ENCODE measurements around the gene PLCH2. TPM values are rescaled to one million over a fixed set of nuclear protein-coding genes. Genes with fewer than 3 reads are reported as not detected.
A peak's percentile ranks its signal among the peaks of the same experiment; 100 is the strongest.

Gene PLCH2
- total and polyA plus RNA-seq, 2 donors (not counting 1 experiment from before 2014, with no cell fraction given): 20.0 to 34.9 TPM

GRCh38 chr1:2542246-2542915 is 66.3 kb downstream of the PLCH2 start:
- no peak overlapping the region for H3K4me2 ChIP-seq (replicated peaks; ENCODE audit: low read depth, low read length, poor library complexity, severe bottlenecking)
- H3K4me3 ChIP-seq (ENCODE audit: control extremely low read depth in 1 of 5, extremely low read depth in 1 of 5, insufficient read depth in 1 of 5, low read depth in 2 of 5, low read length in 4 of 5): no peak overlapping the region
- H3K27me3 ChIP-seq (replicated peaks in 1 of 4; ENCODE audit: control extremely low read depth in 1 of 4, control insufficient read depth in 3 of 4, insufficient read depth in 4 of 4, low read length in 3 of 4): peaks cover 0 to 29% (median 2%) of the 10 kb centered on the region in 4 experiments
- TF ChIP-seq EZH2 (IDR thresholded peaks at IDR 0.05; ENCODE audit: borderline replicate concordance, insufficient read depth, low read depth, low read length, poor library complexity, severe bottlenecking) (no peak), CTCF (IDR thresholded peaks at IDR 0.05) (no peak)
- H3K9me3 ChIP-seq (ENCODE audit: control extremely low read depth in 1 of 3, control insufficient read depth in 2 of 3, insufficient read depth in 1 of 3, low read length in 2 of 3): peaks cover 0 to 5% (median 0%) of the 10 kb centered on the region in 3 donors
- no peak overlapping the region for H2AFZ ChIP-seq (ENCODE audit: insufficient read depth, low read depth, low read length, poor library complexity, severe bottlenecking)
- H3K79me2 ChIP-seq (ENCODE audit: control insufficient read depth, insufficient read depth, low read length): no peaks in the 10 kb centered on the region
- ChIA-PET POLR2A (no interaction called here), CTCF (no interaction called here)
- ATAC-seq (ENCODE audit: low read depth) (no peak), DNase-seq (peak; percentile 25)
- peaks cover 5 to 14% of the 10 kb centered on the region in 2 donors for H3K4me1 ChIP-seq (ENCODE audit: control insufficient read depth in 2 of 2, insufficient read depth in 2 of 2, low read length in 2 of 2)
- no peak overlapping the region for H3K9ac ChIP-seq (ENCODE audit: low read length)
- Mint-ChIP-seq H3K4me1 (peaks cover 7% of the 10 kb centered on the region), H3K4me3 (no peak overlapping the region), H3K9me3 (ENCODE audit: insufficient read depth) (no peaks in the 10 kb centered on the region), H3K27ac (no peak overlapping the region), H3K27me3 (peaks cover 6% of the 10 kb centered on the region)
- peaks cover 7% of the 10 kb centered on the region for H4K20me1 ChIP-seq (ENCODE audit: control insufficient read depth, insufficient read depth, low read length, poor library complexity, severe bottlenecking)
- H3K27ac ChIP-seq (ENCODE audit: low read length in 2 of 2): no peak overlapping the region
- WGBS (ENCODE audit: insufficient coverage): 90% methylated on average over 10 of the region's 11 CpGs
- H3K36me3 ChIP-seq (replicated peaks in 1 of 2; ENCODE audit: control extremely low read depth in 1 of 2, control insufficient read depth in 1 of 2, extremely low read depth in 1 of 2, insufficient read depth in 2 of 2, low read length in 1 of 2): no peaks in the 10 kb centered on the region
- intact Hi-C loops (cut with micrococcal nuclease): no loop called here

GRCh38 chr1:2543543-2544092 is 67.5 kb downstream of the PLCH2 start:
- Histone ChIP-seq H3K9me3 (ENCODE audit: control extremely low read depth in 1 of 3, control insufficient read depth in 2 of 3, insufficient read depth in 1 of 3, low read length in 2 of 3) (peaks cover 0 to 4% (median 0%) of the 10 kb centered on the region in 3 donors), H3K27me3 (replicated peaks in 1 of 4; ENCODE audit: control extremely low read depth in 1 of 4, control insufficient read depth in 3 of 4, insufficient read depth in 4 of 4, low read length in 3 of 4) (peaks cover 0 to 27% (median 2%) of the 10 kb centered on the region in 4 experiments), H3K79me2 (ENCODE audit: control insufficient read depth, insufficient read depth, low read length) (no peaks in the 10 kb centered on the region), H3K4me3 (ENCODE audit: control extremely low read depth in 1 of 5, extremely low read depth in 1 of 5, insufficient read depth in 1 of 5, low read depth in 2 of 5, low read length in 4 of 5) (no peak overlapping the region), H3K4me1 (ENCODE audit: control insufficient read depth in 2 of 2, insufficient read depth in 2 of 2, low read length in 2 of 2) (peaks cover 15 to 27% of the 10 kb centered on the region in 2 donors), H3K27ac (ENCODE audit: low read length in 2 of 2) (no peak overlapping the region), H3K9ac (ENCODE audit: low read length) (no peak overlapping the region), H4K20me1 (ENCODE audit: control insufficient read depth, insufficient read depth, low read length, poor library complexity, severe bottlenecking) (peaks cover 7% of the 10 kb centered on the region), H3K4me2 (replicated peaks; ENCODE audit: low read depth, low read length, poor library complexity, severe bottlenecking) (no peak overlapping the region), H2AFZ (ENCODE audit: insufficient read depth, low read depth, low read length, poor library complexity, severe bottlenecking) (no peak overlapping the region), H3K36me3 (replicated peaks in 1 of 2; ENCODE audit: control extremely low read depth in 1 of 2, control insufficient read depth in 1 of 2, extremely low read depth in 1 of 2, insufficient read depth in 2 of 2, low read length in 1 of 2) (no peaks in the 10 kb centered on the region)
- no peaks in the 10 kb centered on the region for H3K9me3 Mint-ChIP-seq (ENCODE audit: insufficient read depth)
- WGBS (ENCODE audit: insufficient coverage): 44% methylated on average over 25 of the region's 26 CpGs
- peaks cover 15% of the 10 kb centered on the region for H3K4me1 Mint-ChIP-seq
- H3K27me3 Mint-ChIP-seq: peaks cover 6% of the 10 kb centered on the region
- no peak for ATAC-seq (ENCODE audit: low read depth)
- intact Hi-C loops (cut with micrococcal nuclease): no loop called here
- ChIA-PET CTCF (interaction anchor here (1.0 to 2.7 kb wide), 2 partner anchors 13 to 349 kb away, joined by 3 to 8 read pairs; partner anchors contain the start of genes FAAP20 and TNFRSF14), POLR2A (interaction anchor here (0.9 to 1.1 kb wide), 2 partner anchors 18 to 129 kb away, joined by 4 to 5 read pairs; partner anchors contain the start of gene PANK4)
- no peak overlapping the region for H3K27ac Mint-ChIP-seq
- DNase-seq: no peak
- TF ChIP-seq EZH2 (IDR thresholded peaks at IDR 0.05; ENCODE audit: borderline replicate concordance, insufficient read depth, low read depth, low read length, poor library complexity, severe bottlenecking): no peak
- TF ChIP-seq CTCF (IDR thresholded peaks at IDR 0.05): no peak
- H3K4me3 Mint-ChIP-seq: no peak overlapping the region

All from B cell (primary cell).